WTC11 (cell line): ENCODE measurements around the gene ADAM33. TPM values are rescaled to one million over a fixed set of nuclear protein-coding genes. Genes with fewer than 3 reads are reported as not detected.

Source experiments
- ATAC-seq: fragments of 200-7000 bp; cut with Tn5 transposase; 2 replicates; pipeline ENCODE4 v1.10.0; 2021; ENCODE audit warnings: mild to moderate bottlenecking, moderate library complexity
- CTCF ChIA-PET: fragments of 300-600 bp; sonication (Branson Sonifier 250); formaldehyde crosslinking; loops from one replicate; lab custom pipeline; 2021; ENCODE audit warnings: antibody characterized with exemption; lab: Charles Lee
- POLR2A ChIA-PET: fragments of 350-600 bp; sonication (Branson Sonifier 250); formaldehyde crosslinking; loops from one replicate; lab custom pipeline; 2021; ENCODE audit warnings: antibody characterized with exemption; lab: Charles Lee
- DNase-seq: peaks from one replicate; pipeline ENCODE4 v3.0.0; 2021; ENCODE audit warnings: low spot score
- H3K27ac Mint-ChIP-seq: 2 replicates; pipeline ENCODE4 v1.8.0; 2021; ENCODE audit warnings: mixed read lengths
- H3K27me3 Mint-ChIP-seq: 2 replicates; pipeline ENCODE4 v1.8.0; 2021; ENCODE audit warnings: low read depth, mild to moderate bottlenecking, moderate library complexity, mixed read lengths
- H3K36me3 Mint-ChIP-seq: 2 replicates; pipeline ENCODE4 v1.8.0; 2021; ENCODE audit warnings: mixed read lengths
- H3K4me1 Mint-ChIP-seq: 2 replicates; pipeline ENCODE4 v1.8.0; 2022; ENCODE audit warnings: mixed read lengths
- H3K4me3 Mint-ChIP-seq: 2 replicates; pipeline ENCODE4 v1.8.0; 2021; ENCODE audit warnings: mild to moderate bottlenecking, moderate library complexity, mixed read lengths
- H3K9me3 Mint-ChIP-seq: 2 replicates; pipeline ENCODE4 v1.8.0; 2021; ENCODE audit warnings: mixed read lengths
- CREM ChIP-seq: sonication (generic); formaldehyde crosslinking; IDR thresholded peaks from 2 replicates; pipeline ENCODE4 v1.8.1; 2022; ENCODE audit warnings: mild to moderate bottlenecking, missing genetic modification reagents, moderate library complexity
- ESRRA ChIP-seq: sonication (generic); formaldehyde crosslinking; IDR thresholded peaks from 2 replicates; pipeline ENCODE4 v1.8.1; 2022; ENCODE audit warnings: mild to moderate bottlenecking, missing genetic modification reagents, borderline replicate concordance
- KAT7 ChIP-seq: sonication (generic); formaldehyde crosslinking; IDR thresholded peaks from 2 replicates; pipeline ENCODE4 v1.8.1; 2023; ENCODE audit warnings: missing genetic modification reagents, mild to moderate bottlenecking, borderline replicate concordance
- NFATC4 ChIP-seq: fragments of 250-450 bp; sonication (Bioruptor Pico); IDR thresholded peaks from 2 replicates; pipeline ENCODE4 v1.9.0; 2021; ENCODE audit warnings: mild to moderate bottlenecking
- NFE2L1 ChIP-seq: sonication (generic); formaldehyde crosslinking; IDR thresholded peaks from 2 replicates; pipeline ENCODE4 v1.8.1; 2023; ENCODE audit warnings: missing genetic modification reagents
- NR2C2 ChIP-seq: sonication (generic); formaldehyde crosslinking; IDR thresholded peaks from 2 replicates; pipeline ENCODE4 v1.8.0; 2022; ENCODE audit warnings: mild to moderate bottlenecking, missing genetic modification reagents
- PRRX2 ChIP-seq: fragments of 250-450 bp; sonication (Bioruptor Pico); IDR thresholded peaks from 2 replicates; pipeline ENCODE4 v1.8.0; 2021; ENCODE audit warnings: mild to moderate bottlenecking
- RELA ChIP-seq: sonication (generic); formaldehyde crosslinking; IDR thresholded peaks from 2 replicates; pipeline ENCODE4 v1.8.1; 2022; ENCODE audit warnings: missing genetic modification reagents, mild to moderate bottlenecking, borderline replicate concordance
- RORB ChIP-seq: fragments of 250-450 bp; sonication (Bioruptor Pico); IDR thresholded peaks from 2 replicates; pipeline ENCODE4 v1.9.0; 2021; ENCODE audit warnings: mild to moderate bottlenecking
- SMAD4 ChIP-seq: sonication (generic); formaldehyde crosslinking; IDR thresholded peaks from 2 replicates; pipeline ENCODE4 v1.8.0; 2022; ENCODE audit warnings: mild to moderate bottlenecking, missing genetic modification reagents
- ZNF232 ChIP-seq: sonication (generic); formaldehyde crosslinking; IDR thresholded peaks from 2 replicates; pipeline ENCODE4 v1.8.0; 2022; ENCODE audit warnings: mild to moderate bottlenecking, missing genetic modification reagents
- ZNF416 ChIP-seq: fragments of 250-450 bp; sonication (Bioruptor Pico); IDR thresholded peaks from 2 replicates; pipeline ENCODE4 v1.9.0; 2021; ENCODE audit warnings: mild to moderate bottlenecking, inconsistent platforms
- total RNA-seq: library from RNA; stranded (reverse); gene quantifications from 3 replicates; pipeline ENCODE4 v1.2.3, GENCODE V29; 2021
- TF ChIP-seq, protein P1 (sequence below): sonication (generic); formaldehyde crosslinking; IDR thresholded peaks from 2 replicates; pipeline ENCODE4 v1.8.1; 2023; ENCODE audit warnings: mild to moderate bottlenecking, missing genetic modification reagents
- TF ChIP-seq, protein P2 (sequence below): fragments of 250-450 bp; sonication (Bioruptor Pico); IDR thresholded peaks from 2 replicates; pipeline ENCODE4 v2.1.2; 2022; ENCODE audit warnings: mild to moderate bottlenecking, moderate library complexity
- TF ChIP-seq, protein P3 (sequence below): sonication (generic); formaldehyde crosslinking; IDR thresholded peaks from 2 replicates; pipeline ENCODE4 v1.8.0; 2023; ENCODE audit warnings: mild to moderate bottlenecking, missing genetic modification reagents
- TF ChIP-seq, protein P4 (sequence below): sonication (generic); formaldehyde crosslinking; IDR thresholded peaks from 2 replicates; pipeline ENCODE4 v1.8.0; 2022; ENCODE audit warnings: mild to moderate bottlenecking, missing genetic modification reagents
- TF ChIP-seq, protein P5 (sequence below): sonication (generic); formaldehyde crosslinking; IDR thresholded peaks from 2 replicates; pipeline ENCODE4 v1.8.0; 2023; ENCODE audit warnings: missing genetic modification reagents
- TF ChIP-seq, protein P6 (sequence below): fragments of 200-600 bp; IDR thresholded peaks from 2 replicates; pipeline ENCODE4 v1.8.0; 2022; ENCODE audit warnings: antibody characterized with exemption
- TF ChIP-seq, protein P7 (sequence below): sonication (generic); formaldehyde crosslinking; IDR thresholded peaks from 2 replicates; pipeline ENCODE4 v1.8.1; 2023; ENCODE audit warnings: mild to moderate bottlenecking, moderate library complexity, missing genetic modification reagents
- TF ChIP-seq, protein P8 (sequence below): fragments of 250-450 bp; sonication (Bioruptor Pico); IDR thresholded peaks from 2 replicates; pipeline ENCODE4 v1.8.0; 2021; ENCODE audit warnings: mild to moderate bottlenecking

ADAM33 gene
- total RNA-seq, 1 experiment from 2014 or later, result 5.3 TPM

DNA sequence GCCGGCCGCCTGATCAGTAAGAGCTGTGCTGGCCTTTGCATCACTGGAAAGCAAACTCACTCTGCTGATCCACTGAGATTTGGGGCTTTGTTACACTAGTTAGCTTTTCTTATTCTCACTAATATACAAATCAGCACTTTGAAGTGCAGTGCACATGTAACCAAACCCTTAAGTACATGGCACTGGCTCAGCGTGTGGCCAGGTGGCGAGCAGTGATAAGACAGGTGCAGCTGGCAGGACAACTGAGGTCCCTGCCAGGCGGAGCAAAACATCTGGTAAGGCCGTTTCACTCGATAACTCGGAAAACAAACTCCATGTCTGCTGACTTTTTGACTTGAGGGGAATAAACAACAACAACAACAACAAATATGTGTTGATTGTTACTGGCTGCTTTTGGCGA is 29.6 kb downstream of the ADAM33 start (continued):
- TF ChIP-seq NR2C2 (CRISPR knock-in tag) (no peak), NFE2L1 (CRISPR knock-in tag) (no peak), ESRRA (CRISPR knock-in tag) (no peak)
- TF ChIP-seq, protein P1, sequence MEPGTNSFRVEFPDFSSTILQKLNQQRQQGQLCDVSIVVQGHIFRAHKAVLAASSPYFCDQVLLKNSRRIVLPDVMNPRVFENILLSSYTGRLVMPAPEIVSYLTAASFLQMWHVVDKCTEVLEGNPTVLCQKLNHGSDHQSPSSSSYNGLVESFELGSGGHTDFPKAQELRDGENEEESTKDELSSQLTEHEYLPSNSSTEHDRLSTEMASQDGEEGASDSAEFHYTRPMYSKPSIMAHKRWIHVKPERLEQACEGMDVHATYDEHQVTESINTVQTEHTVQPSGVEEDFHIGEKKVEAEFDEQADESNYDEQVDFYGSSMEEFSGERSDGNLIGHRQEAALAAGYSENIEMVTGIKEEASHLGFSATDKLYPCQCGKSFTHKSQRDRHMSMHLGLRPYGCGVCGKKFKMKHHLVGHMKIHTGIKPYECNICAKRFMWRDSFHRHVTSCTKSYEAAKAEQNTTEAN (CRISPR knock-in tag), result no peak
- TF ChIP-seq, protein P2, sequence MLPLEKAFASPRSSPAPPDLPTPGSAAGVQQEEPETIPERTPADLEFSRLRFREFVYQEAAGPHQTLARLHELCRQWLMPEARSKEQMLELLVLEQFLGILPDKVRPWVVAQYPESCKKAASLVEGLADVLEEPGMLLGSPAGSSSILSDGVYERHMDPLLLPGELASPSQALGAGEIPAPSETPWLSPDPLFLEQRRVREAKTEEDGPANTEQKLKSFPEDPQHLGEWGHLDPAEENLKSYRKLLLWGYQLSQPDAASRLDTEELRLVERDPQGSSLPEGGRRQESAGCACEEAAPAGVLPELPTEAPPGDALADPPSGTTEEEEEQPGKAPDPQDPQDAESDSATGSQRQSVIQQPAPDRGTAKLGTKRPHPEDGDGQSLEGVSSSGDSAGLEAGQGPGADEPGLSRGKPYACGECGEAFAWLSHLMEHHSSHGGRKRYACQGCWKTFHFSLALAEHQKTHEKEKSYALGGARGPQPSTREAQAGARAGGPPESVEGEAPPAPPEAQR (CRISPR knock-in tag), result no peak
- TF ChIP-seq, protein P3, sequence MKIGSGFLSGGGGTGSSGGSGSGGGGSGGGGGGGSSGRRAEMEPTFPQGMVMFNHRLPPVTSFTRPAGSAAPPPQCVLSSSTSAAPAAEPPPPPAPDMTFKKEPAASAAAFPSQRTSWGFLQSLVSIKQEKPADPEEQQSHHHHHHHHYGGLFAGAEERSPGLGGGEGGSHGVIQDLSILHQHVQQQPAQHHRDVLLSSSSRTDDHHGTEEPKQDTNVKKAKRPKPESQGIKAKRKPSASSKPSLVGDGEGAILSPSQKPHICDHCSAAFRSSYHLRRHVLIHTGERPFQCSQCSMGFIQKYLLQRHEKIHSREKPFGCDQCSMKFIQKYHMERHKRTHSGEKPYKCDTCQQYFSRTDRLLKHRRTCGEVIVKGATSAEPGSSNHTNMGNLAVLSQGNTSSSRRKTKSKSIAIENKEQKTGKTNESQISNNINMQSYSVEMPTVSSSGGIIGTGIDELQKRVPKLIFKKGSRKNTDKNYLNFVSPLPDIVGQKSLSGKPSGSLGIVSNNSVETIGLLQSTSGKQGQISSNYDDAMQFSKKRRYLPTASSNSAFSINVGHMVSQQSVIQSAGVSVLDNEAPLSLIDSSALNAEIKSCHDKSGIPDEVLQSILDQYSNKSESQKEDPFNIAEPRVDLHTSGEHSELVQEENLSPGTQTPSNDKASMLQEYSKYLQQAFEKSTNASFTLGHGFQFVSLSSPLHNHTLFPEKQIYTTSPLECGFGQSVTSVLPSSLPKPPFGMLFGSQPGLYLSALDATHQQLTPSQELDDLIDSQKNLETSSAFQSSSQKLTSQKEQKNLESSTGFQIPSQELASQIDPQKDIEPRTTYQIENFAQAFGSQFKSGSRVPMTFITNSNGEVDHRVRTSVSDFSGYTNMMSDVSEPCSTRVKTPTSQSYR (CRISPR knock-in tag), result no peak
- TF ChIP-seq, protein P4, sequence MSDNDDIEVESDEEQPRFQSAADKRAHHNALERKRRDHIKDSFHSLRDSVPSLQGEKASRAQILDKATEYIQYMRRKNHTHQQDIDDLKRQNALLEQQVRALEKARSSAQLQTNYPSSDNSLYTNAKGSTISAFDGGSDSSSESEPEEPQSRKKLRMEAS, result no peak

DNA sequence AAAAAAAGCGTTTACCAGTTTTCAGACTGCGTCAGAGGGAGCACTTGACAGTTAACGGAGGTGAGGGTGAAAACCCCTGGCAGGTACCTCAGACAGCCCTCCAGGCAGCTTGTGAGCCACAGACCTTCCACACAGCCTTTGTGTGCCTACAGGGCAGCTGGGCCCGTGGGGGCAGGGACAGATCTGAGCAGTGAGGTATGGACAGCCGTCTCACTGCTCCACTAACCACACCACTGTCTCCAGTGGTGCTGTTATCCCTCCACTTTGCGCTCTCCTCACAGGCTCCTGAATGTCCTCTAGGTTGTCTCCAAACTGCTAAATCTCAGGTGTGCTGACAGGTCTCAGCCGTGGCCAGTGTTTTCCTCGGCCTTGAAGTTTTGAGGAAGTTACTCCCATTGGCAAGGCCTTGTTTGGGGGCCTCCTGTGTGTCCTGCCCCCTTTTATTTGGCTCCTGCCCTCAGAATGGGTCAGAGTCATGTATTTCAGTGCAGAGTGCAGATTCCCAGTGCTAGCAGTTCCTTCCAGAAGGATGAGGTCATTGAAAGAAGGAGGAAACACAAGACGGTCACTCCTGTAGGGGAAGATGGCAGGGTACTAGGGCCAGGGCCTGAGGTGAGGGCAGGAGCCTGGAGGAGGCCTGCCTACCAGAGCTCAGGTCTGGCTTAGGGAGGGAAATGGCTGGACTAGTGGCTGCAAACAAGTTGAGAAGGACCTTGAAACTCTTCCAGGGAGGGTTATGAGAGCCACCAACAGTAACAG is 30.4 kb downstream of the ADAM33 start:
- Mint-ChIP-seq H3K4me1 (peaks cover 2% of the 10 kb centered on the region), H3K4me3 (no peak overlapping the region), H3K36me3 (no peaks in the 10 kb centered on the region), H3K27me3 (peaks cover 4% of the 10 kb centered on the region; the same call in 1 of the 2 replicates), H3K9me3 (peaks cover 8% of the 10 kb centered on the region), H3K27ac (peak overlapping the region; percentile 78; the same call in 1 of the 2 replicates)
- ChIA-PET POLR2A (no interaction called here), CTCF (interaction anchor here (1.5 to 2.5 kb wide), 3 partner anchors 25 to 88 kb away, joined by 4 to 10 read pairs (median 6); no protein-coding TSS in a partner anchor)
- no peak for TF ChIP-seq KAT7 (CRISPR knock-in tag)
- TF ChIP-seq, protein P5, sequence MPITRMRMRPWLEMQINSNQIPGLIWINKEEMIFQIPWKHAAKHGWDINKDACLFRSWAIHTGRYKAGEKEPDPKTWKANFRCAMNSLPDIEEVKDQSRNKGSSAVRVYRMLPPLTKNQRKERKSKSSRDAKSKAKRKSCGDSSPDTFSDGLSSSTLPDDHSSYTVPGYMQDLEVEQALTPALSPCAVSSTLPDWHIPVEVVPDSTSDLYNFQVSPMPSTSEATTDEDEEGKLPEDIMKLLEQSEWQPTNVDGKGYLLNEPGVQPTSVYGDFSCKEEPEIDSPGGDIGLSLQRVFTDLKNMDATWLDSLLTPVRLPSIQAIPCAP, result no peak
- TF ChIP-seq PRRX2, result no peak
- no peak for TF ChIP-seq RORB
- no peak for TF ChIP-seq SMAD4 (CRISPR knock-in tag)
- no peak for TF ChIP-seq ZNF416 (CRISPR knock-in tag)
- TF ChIP-seq ZNF232 (CRISPR knock-in tag), result no peak
- TF ChIP-seq NFATC4 (CRISPR knock-in tag), result no peak
- ATAC-seq, result no peak
- DNase-seq, result no peak

DNA sequence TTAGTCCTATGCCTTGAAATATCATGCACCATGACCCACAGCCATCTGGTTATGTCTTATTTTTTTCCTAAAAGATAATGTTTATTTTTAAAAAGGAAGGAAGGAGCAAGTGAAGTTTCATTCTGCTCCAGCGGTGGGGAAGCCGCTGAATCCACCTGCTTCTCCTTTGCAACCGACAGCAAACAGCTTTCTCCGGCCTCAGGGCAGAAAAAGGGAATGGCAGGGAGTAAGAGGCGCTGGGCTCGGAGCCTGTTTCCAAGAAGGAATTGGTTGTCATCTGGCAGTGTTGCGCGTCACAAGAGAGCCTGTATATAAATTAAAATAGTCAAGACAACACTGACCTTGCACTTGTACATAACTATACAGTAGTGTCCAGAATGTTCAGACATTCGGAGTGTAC is 32.9 kb downstream of the ADAM33 start:
- Mint-ChIP-seq H3K9me3 (peaks cover 4% of the 10 kb centered on the region), H3K27me3 (peaks cover 4% of the 10 kb centered on the region; the same call in 1 of the 2 replicates), H3K36me3 (no peaks in the 10 kb centered on the region), H3K4me3 (no peak overlapping the region), H3K4me1 (peaks cover 2% of the 10 kb centered on the region), H3K27ac (no peak overlapping the region)
- ChIA-PET POLR2A (no interaction called here), CTCF (no interaction called here)
- DNase-seq, result no peak
- no peak for ATAC-seq
- no peak for TF ChIP-seq ZNF232 (CRISPR knock-in tag)
- TF ChIP-seq, protein P6, sequence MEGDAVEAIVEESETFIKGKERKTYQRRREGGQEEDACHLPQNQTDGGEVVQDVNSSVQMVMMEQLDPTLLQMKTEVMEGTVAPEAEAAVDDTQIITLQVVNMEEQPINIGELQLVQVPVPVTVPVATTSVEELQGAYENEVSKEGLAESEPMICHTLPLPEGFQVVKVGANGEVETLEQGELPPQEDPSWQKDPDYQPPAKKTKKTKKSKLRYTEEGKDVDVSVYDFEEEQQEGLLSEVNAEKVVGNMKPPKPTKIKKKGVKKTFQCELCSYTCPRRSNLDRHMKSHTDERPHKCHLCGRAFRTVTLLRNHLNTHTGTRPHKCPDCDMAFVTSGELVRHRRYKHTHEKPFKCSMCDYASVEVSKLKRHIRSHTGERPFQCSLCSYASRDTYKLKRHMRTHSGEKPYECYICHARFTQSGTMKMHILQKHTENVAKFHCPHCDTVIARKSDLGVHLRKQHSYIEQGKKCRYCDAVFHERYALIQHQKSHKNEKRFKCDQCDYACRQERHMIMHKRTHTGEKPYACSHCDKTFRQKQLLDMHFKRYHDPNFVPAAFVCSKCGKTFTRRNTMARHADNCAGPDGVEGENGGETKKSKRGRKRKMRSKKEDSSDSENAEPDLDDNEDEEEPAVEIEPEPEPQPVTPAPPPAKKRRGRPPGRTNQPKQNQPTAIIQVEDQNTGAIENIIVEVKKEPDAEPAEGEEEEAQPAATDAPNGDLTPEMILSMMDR, result no peak
- TF ChIP-seq RELA, result no peak
- TF ChIP-seq CREM (CRISPR knock-in tag), result no peak
- TF ChIP-seq KAT7 (CRISPR knock-in tag), result no peak
- TF ChIP-seq, protein P7, sequence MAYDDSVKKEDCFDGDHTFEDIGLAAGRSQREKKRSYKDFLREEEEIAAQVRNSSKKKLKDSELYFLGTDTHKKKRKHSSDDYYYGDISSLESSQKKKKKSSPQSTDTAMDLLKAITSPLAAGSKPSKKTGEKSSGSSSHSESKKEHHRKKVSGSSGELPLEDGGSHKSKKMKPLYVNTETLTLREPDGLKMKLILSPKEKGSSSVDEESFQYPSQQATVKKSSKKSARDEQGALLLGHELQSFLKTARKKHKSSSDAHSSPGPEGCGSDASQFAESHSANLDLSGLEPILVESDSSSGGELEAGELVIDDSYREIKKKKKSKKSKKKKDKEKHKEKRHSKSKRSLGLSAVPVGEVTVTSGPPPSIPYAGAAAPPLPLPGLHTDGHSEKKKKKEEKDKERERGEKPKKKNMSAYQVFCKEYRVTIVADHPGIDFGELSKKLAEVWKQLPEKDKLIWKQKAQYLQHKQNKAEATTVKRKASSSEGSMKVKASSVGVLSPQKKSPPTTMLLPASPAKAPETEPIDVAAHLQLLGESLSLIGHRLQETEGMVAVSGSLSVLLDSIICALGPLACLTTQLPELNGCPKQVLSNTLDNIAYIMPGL (CRISPR knock-in tag), result no peak
- TF ChIP-seq, protein P5, result no peak
- TF ChIP-seq, protein P8, sequence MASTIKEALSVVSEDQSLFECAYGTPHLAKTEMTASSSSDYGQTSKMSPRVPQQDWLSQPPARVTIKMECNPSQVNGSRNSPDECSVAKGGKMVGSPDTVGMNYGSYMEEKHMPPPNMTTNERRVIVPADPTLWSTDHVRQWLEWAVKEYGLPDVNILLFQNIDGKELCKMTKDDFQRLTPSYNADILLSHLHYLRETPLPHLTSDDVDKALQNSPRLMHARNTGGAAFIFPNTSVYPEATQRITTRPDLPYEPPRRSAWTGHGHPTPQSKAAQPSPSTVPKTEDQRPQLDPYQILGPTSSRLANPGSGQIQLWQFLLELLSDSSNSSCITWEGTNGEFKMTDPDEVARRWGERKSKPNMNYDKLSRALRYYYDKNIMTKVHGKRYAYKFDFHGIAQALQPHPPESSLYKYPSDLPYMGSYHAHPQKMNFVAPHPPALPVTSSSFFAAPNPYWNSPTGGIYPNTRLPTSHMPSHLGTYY (CRISPR knock-in tag), result no peak
- TF ChIP-seq NFE2L1 (CRISPR knock-in tag), result no peak
